ENCODE results near the gene RNGTT. TPM values are rescaled to one million over a fixed set of nuclear protein-coding genes. Genes with fewer than 3 reads are reported as not detected.
"Not testable (repeated sequence)": the region's sequence is repeated elsewhere in the genome, so short reads cannot be mapped to it uniquely, and the experiment has no call there.

RNGTT gene
- total RNA-seq, 1 donor from 2014 or later, result 24.2 TPM

DNA sequence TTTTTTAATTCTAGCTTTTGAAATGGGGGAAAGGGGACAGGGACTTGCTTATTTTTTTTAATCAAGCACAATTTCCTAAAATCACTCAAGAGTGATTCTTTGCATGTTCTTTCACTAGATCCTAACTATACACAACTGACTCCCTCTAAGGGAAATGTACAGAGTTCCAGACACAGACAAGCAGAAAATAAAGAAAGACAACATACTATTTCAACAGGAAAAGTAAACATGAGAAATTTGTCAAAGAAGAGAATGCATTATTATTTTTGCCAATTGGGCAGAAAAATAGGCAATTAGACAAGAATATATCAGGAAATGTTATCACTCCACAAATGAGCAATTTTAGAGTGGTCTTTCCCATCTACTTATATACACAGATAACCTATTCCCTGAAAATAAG, 128.2 kb downstream of the RNGTT start:
- Mint-ChIP-seq H3K4me1 (ENCODE audit: low read depth) (no peaks in the 10 kb centered on the region), H3K27me3 (ENCODE audit: low read depth) (no peaks in the 10 kb centered on the region), H3K27ac (no peak overlapping the region), H3K4me3 (ENCODE audit: low read depth) (no peak overlapping the region), H3K9me3 (peaks cover 68% of the 10 kb centered on the region), H3K36me3 (ENCODE audit: low read depth) (peaks cover 77% of the 10 kb centered on the region)
- intact Hi-C loops (cut with micrococcal nuclease), result no loop called here
- no peak for DNase-seq (ENCODE audit: low spot score)

DNA sequence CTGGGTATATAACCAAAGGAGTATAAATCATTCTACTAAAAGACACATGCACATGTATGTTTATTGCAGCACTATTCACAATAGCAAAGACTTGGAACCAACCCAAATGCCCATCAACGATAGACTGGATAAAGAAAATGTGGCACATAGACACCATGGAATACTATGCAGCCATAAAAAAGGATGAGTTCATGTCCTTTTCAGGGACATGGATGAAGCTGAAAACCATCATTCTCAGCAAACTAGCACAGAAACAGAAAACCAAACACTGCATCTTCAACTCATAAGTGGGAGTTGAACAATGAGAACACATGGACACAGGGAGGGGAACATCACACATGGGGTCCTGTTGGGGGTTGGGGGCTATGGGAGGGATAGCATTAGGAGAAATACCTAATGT, 130.3 kb downstream of the RNGTT start:
- H3K4me3 Mint-ChIP-seq (ENCODE audit: low read depth); H3K27me3 Mint-ChIP-seq (ENCODE audit: low read depth); H3K4me1 Mint-ChIP-seq (ENCODE audit: low read depth); DNase-seq (ENCODE audit: low spot score); H3K27ac Mint-ChIP-seq; intact Hi-C loops (cut with micrococcal nuclease): not testable (repeated sequence)
- Mint-ChIP-seq H3K9me3 (peaks cover 79% of the 10 kb centered on the region), H3K36me3 (ENCODE audit: low read depth) (peaks cover 82% of the 10 kb centered on the region)

DNA sequence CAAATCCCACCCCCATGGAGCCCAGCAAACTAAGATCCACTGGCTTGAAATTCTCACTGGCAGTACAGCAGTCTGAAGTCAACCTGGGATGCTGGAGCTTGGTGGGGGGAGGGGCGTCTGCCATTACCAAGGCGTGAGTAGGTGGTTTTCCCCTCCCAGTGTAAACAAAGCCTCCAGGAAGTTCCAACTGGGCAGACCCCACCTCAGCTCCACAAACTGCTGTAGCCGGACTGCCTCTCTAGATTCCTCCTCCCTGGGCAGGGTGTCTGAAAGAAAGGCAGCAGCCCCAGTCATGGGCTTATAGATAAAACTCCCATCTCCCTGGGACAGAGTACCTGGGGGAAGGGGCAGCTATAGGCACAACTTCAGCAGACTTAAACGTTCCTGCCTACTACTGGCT, 135.8 kb downstream of the RNGTT start:
- H3K27ac Mint-ChIP-seq; H3K4me3 Mint-ChIP-seq (ENCODE audit: low read depth); H3K27me3 Mint-ChIP-seq (ENCODE audit: low read depth); H3K4me1 Mint-ChIP-seq (ENCODE audit: low read depth); DNase-seq (ENCODE audit: low spot score); intact Hi-C loops (cut with micrococcal nuclease): not testable (repeated sequence)
- H3K9me3 Mint-ChIP-seq, result peaks cover 43% of the 10 kb centered on the region
- peaks cover 50% of the 10 kb centered on the region for H3K36me3 Mint-ChIP-seq (ENCODE audit: low read depth)

DNA sequence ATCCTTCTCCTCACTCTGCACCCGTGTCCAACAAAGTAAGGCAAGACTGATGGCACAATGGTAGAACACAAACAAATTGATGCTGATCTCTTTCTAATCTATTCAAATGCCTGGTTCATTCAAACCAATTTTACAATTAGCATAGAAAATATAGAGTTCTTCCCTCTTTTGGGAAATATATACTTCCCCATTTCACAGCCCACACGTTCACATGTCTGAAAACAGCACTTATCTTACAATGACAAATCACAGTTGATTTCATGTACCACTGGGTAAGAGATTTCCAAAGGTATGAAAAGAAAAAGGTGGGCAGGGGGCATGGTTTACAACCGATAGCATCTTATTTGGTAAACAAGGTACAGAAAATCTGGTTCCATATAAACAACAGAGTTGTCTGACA, 137.6 kb downstream of the RNGTT start:
- no peak overlapping the region for H3K27ac Mint-ChIP-seq
- H3K36me3 Mint-ChIP-seq (ENCODE audit: low read depth), result peaks cover 33% of the 10 kb centered on the region
- no peak for DNase-seq (ENCODE audit: low spot score)
- peaks cover 25% of the 10 kb centered on the region for H3K9me3 Mint-ChIP-seq
- no peak overlapping the region for H3K4me3 Mint-ChIP-seq (ENCODE audit: low read depth)
- no peaks in the 10 kb centered on the region for H3K27me3 Mint-ChIP-seq (ENCODE audit: low read depth)
- intact Hi-C loops (cut with micrococcal nuclease), result no loop called here
- H3K4me1 Mint-ChIP-seq (ENCODE audit: low read depth), result no peaks in the 10 kb centered on the region

DNA sequence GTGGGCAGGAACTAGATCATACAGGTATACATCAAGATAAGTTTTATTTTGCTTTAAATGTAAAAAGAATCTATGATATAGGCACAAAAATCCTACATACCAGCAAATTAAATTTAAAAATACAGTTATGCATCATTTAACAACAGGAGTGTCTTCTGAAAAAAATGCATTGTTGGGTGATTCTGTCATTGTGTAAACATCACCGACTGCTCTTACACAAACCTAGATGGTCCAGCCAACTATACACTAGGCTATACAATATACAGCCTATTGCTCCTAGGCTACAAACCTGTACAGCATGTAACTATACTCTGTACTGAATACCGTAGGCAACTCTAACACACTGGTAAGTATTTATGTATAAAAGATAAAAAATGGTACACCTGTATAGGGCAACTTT, 139.4 kb downstream of the RNGTT start:
- no peak overlapping the region for H3K4me3 Mint-ChIP-seq (ENCODE audit: low read depth)

DNA sequence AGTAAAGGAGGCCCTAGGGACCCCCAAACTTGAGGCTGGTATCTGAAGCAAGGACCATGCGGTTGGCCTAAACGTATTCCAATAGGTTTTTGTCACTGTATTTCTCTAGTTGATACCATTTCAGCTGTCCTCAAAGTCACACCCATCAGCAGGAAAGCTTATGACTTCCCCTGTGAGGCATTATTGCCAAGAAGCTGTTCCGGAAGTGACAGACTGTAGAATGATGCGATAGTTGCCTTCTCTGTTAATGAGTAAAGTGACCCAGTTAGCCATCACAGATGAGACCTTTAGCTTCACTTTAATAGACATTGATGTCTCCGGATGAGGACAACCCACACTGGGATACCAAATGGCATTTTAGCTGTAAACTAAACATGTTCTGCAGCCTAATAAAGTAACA, 147.9 kb downstream of the RNGTT start:
- no peak overlapping the region for H3K4me3 Mint-ChIP-seq (ENCODE audit: low read depth)
- H3K9me3 Mint-ChIP-seq, result no peaks in the 10 kb centered on the region
- H3K27ac Mint-ChIP-seq, result no peak overlapping the region
- no peak for DNase-seq (ENCODE audit: low spot score)
- no peaks in the 10 kb centered on the region for H3K36me3 Mint-ChIP-seq (ENCODE audit: low read depth)
- peaks cover 1% of the 10 kb centered on the region for H3K4me1 Mint-ChIP-seq (ENCODE audit: low read depth)
- no peaks in the 10 kb centered on the region for H3K27me3 Mint-ChIP-seq (ENCODE audit: low read depth)
- intact Hi-C loops (cut with micrococcal nuclease), result no loop called here

More for the DNA sequence above, 139.4 kb downstream of the RNGTT start:
- intact Hi-C loops (cut with micrococcal nuclease), result no loop called here
- peaks cover 14% of the 10 kb centered on the region for H3K36me3 Mint-ChIP-seq (ENCODE audit: low read depth)
- no peak overlapping the region for H3K27ac Mint-ChIP-seq
- no peaks in the 10 kb centered on the region for H3K4me1 Mint-ChIP-seq (ENCODE audit: low read depth)
- H3K27me3 Mint-ChIP-seq (ENCODE audit: low read depth), result no peaks in the 10 kb centered on the region
- DNase-seq (ENCODE audit: low spot score), result no peak
- peaks cover 7% of the 10 kb centered on the region for H3K9me3 Mint-ChIP-seq

DNA sequence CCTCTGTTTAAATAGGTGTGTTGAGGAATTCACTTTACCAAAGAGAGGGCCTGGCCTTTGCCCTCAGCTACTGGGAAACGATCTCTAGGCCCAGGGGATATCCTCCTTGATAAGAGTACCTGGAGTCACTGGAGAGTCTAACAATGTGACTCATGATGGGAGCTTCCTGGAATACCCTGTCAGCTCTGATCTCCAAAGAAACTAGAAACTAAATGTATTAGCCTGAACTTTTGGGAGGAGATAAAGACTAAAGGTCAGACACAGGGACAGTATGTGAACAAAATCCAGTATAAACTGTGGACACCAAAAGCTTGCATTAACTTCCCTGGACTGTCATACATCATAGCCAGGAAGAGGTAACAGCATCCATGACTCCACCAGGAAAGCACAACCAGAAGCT, 148.5 kb downstream of the RNGTT start:
- Mint-ChIP-seq H3K36me3 (ENCODE audit: low read depth) (no peaks in the 10 kb centered on the region), H3K4me3 (ENCODE audit: low read depth) (no peak overlapping the region), H3K9me3 (no peaks in the 10 kb centered on the region), H3K27me3 (ENCODE audit: low read depth) (no peaks in the 10 kb centered on the region), H3K27ac (no peak overlapping the region), H3K4me1 (ENCODE audit: low read depth) (peaks cover 1% of the 10 kb centered on the region)
- intact Hi-C loops (cut with micrococcal nuclease), result no loop called here
- DNase-seq (ENCODE audit: low spot score), result no peak

DNA sequence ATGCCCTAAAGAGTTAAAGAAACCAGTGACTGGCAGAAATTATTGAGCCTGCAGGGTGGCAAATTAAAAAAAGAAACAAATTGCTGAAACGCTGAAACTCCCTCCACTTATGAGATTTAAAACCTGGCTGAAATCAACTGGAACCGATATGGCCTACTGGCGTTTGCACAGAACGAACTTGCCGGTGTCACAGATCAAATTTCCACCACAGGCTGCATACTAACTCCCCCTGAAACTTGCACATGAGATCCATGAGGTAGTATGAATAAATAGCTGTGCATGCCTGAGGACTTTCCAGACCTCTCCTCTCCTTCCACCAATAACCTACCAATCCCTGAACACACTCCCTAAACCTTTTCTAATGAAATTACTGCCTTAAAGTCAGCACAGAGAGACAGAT, 150.4 kb downstream of the RNGTT start:
- Mint-ChIP-seq H3K27ac (no peak overlapping the region), H3K4me1 (ENCODE audit: low read depth) (peaks cover 1% of the 10 kb centered on the region), H3K4me3 (ENCODE audit: low read depth) (no peak overlapping the region), H3K36me3 (ENCODE audit: low read depth) (peaks cover 6% of the 10 kb centered on the region), H3K27me3 (ENCODE audit: low read depth) (no peaks in the 10 kb centered on the region), H3K9me3 (peaks cover 6% of the 10 kb centered on the region)
- no peak for DNase-seq (ENCODE audit: low spot score)
- intact Hi-C loops (cut with micrococcal nuclease), result no loop called here

DNA sequence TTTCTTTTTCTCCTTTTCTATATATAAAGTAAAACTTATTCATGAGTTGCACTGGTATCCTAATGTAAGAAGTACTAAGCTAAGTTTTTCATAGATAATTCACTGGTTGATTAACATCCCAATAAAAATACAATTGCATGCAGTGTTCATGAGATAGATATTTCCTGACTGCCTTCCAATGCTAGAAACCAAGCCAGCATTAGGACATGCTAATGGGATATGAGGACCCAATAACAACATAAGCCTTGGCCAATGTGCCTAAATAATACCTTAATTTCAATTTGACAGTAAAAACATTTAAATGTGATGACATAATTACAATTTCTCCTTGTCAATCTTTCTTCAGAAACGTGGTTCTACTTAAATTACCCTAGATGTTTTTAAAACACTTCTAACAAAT, 152.7 kb downstream of the RNGTT start:
- peaks cover 25% of the 10 kb centered on the region for H3K36me3 Mint-ChIP-seq (ENCODE audit: low read depth)
- DNase-seq (ENCODE audit: low spot score), result no peak
- H3K4me3 Mint-ChIP-seq (ENCODE audit: low read depth), result no peak overlapping the region
- H3K27me3 Mint-ChIP-seq (ENCODE audit: low read depth), result no peaks in the 10 kb centered on the region
- intact Hi-C loops (cut with micrococcal nuclease), result no loop called here
- peaks cover 24% of the 10 kb centered on the region for H3K9me3 Mint-ChIP-seq
- H3K4me1 Mint-ChIP-seq (ENCODE audit: low read depth), result peaks cover 2% of the 10 kb centered on the region
- no peak overlapping the region for H3K27ac Mint-ChIP-seq

DNA sequence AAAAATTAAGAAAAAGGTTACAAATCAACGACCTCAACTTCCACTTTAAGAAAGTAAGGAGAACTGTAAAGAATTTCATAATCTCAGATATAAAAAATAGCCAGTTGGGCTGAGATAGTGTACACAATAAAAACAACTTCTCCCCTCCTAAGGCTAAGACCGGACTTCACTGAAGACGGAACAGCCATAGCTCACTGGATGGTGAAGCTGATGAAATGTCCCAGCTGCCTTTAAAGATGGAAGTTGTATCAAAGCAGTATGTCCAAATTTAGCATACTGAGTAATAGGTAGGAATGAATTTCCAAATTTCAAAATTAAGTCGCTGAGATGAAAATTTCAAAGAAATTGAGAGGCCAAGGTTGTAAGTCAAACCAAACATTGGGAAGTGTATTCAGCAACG, 153.3 kb downstream of the RNGTT start:
- intact Hi-C loops (cut with micrococcal nuclease), result no loop called here
- no peak for DNase-seq (ENCODE audit: low spot score)
- Mint-ChIP-seq H3K27me3 (ENCODE audit: low read depth) (no peaks in the 10 kb centered on the region), H3K27ac (no peak overlapping the region), H3K4me1 (ENCODE audit: low read depth) (peaks cover 5% of the 10 kb centered on the region), H3K36me3 (ENCODE audit: low read depth) (peaks cover 31% of the 10 kb centered on the region), H3K9me3 (peaks cover 27% of the 10 kb centered on the region), H3K4me3 (ENCODE audit: low read depth) (no peak overlapping the region)

DNA sequence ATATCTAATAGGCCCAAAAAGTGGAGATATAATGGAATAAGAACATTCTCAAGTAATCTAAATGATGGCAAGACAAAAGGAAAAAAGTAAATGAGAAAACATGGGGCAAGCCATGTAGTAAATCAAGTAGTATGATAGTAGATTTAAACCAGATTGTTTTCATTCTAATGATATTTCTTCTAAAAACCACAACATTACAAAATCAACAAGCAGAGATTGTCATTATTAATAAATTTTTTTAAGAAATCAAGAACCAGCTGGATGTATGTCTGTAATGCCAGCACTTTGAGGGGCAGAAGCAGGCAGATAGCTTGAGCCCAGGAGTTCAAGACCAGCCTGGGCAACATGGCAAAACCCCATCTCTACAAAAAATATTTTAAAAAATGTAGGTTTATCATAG, 155.0 kb downstream of the RNGTT start:
- Mint-ChIP-seq H3K27me3 (ENCODE audit: low read depth) (no peaks in the 10 kb centered on the region), H3K9me3 (peaks cover 27% of the 10 kb centered on the region), H3K4me3 (ENCODE audit: low read depth) (no peak overlapping the region), H3K27ac (no peak overlapping the region), H3K4me1 (ENCODE audit: low read depth) (peaks cover 10% of the 10 kb centered on the region), H3K36me3 (ENCODE audit: low read depth) (peaks cover 37% of the 10 kb centered on the region)
- DNase-seq (ENCODE audit: low spot score), result no peak
- intact Hi-C loops (cut with micrococcal nuclease), result no loop called here

DNA sequence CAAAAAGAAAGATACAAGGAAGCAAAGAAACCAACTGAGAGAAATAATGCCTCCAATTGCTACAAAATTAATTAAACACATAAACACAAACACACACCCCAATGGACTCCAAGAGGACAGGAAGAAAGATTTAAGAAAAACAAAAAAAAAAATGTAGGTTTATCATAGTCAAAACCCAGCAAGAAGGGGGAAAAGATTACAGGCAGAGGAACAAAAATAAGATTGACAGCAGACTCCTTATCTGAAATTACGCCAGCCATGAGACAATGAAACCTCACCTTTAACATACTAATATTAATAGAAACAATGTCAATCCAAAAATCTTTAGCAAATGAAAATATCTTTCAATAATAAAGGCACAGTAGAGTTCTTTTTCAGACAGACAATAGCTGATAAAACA, 155.8 kb downstream of the RNGTT start:
- DNase-seq (ENCODE audit: low spot score), result no peak
- Mint-ChIP-seq H3K9me3 (peaks cover 27% of the 10 kb centered on the region), H3K4me3 (ENCODE audit: low read depth) (no peak overlapping the region), H3K27me3 (ENCODE audit: low read depth) (no peaks in the 10 kb centered on the region), H3K4me1 (ENCODE audit: low read depth) (peaks cover 10% of the 10 kb centered on the region), H3K36me3 (ENCODE audit: low read depth) (peaks cover 43% of the 10 kb centered on the region), H3K27ac (no peak overlapping the region)
- intact Hi-C loops (cut with micrococcal nuclease), result no loop called here

DNA sequence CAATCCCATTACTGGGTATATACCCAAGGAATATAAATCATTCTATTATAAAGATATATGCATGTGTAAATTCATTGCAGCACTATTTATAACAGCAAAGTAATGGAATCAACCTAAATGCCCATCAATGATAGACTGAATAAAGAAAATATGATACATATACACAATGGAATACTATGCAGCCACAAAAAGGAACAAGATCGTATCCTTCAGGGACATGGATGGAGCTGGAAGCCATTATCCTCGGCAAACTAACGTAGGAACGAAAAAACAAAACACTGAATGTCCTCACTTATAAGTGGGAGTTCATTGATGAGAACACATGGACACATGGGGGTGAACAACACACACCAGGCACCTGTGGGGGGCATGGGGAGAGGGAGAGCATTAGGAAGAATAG, 156.7 kb downstream of the RNGTT start:
- intact Hi-C loops (cut with micrococcal nuclease), result no loop called here
- H3K9me3 Mint-ChIP-seq, result peaks cover 27% of the 10 kb centered on the region
- peaks cover 10% of the 10 kb centered on the region for H3K4me1 Mint-ChIP-seq (ENCODE audit: low read depth)
- H3K36me3 Mint-ChIP-seq (ENCODE audit: low read depth), result peaks cover 47% of the 10 kb centered on the region
- DNase-seq (ENCODE audit: low spot score), result no peak
- no peaks in the 10 kb centered on the region for H3K27me3 Mint-ChIP-seq (ENCODE audit: low read depth)
- H3K4me3 Mint-ChIP-seq (ENCODE audit: low read depth), result no peak overlapping the region
- H3K27ac Mint-ChIP-seq, result no peak overlapping the region

DNA sequence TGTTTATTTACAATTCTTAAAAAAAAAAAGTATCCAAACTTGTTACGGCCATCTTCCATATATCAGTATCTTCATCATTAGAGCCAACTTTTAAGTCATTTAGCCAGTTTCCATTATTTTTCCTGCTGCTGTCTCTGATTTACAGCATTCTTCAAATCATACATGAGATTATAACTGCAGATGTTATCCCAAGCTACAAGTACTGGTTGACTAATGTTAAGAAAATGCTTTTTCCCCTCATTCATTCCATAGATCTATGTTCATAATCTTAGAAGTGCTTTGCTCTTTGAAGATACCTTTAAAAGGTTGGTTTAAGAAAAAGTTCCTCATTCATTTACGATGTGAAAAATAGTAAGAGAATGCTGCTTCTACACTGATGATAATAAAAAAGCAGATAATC, 158.7 kb downstream of the RNGTT start:
- DNase-seq (ENCODE audit: low spot score), result no peak
- H3K9me3 Mint-ChIP-seq, result peaks cover 27% of the 10 kb centered on the region
- peaks cover 10% of the 10 kb centered on the region for H3K4me1 Mint-ChIP-seq (ENCODE audit: low read depth)
- peaks cover 53% of the 10 kb centered on the region for H3K36me3 Mint-ChIP-seq (ENCODE audit: low read depth)
- no peak overlapping the region for H3K27ac Mint-ChIP-seq
- H3K4me3 Mint-ChIP-seq (ENCODE audit: low read depth), result no peak overlapping the region
- intact Hi-C loops (cut with micrococcal nuclease), result no loop called here
- H3K27me3 Mint-ChIP-seq (ENCODE audit: low read depth), result no peaks in the 10 kb centered on the region
